GM12878 (cell line): ENCODE results near the gene RPS2. TPM values are rescaled to one million over a fixed set of nuclear protein-coding genes. Genes with fewer than 3 reads are reported as not detected.

ENCODE experiments used
- ATAC-seq: fragments of 200-7000 bp; cut with Tn5 transposase; 3 replicates; pipeline ENCODE4 v1.9.1; 2020; ENCODE audit warnings: mild to moderate bottlenecking, moderate library complexity
- BruUV-seq: library from RNA; stranded (reverse); fragments of 400-500 nt; replicated peaks from 2 replicates; lab custom pipeline; 2021; lab: Mats Ljungman, UMichigan
- CTCF ChIA-PET: fragments of 300-600 bp; sonication (Branson Sonifier 250); formaldehyde crosslinking; extraction: SDS; loops from one replicate; lab custom pipeline; 2021; ENCODE audit warnings: inconsistent platforms; lab: Yijun Ruan, JAX
- POLR2A ChIA-PET: fragments of 350-600 bp; formaldehyde crosslinking; extraction: SDS; loops from one replicate; lab custom pipeline; 2021; ENCODE audit warnings: inconsistent platforms; lab: Charles Lee
- RAD21 ChIA-PET: fragments of 300-600 bp; sonication (Branson Sonifier 250); formaldehyde crosslinking; loops from one replicate; lab custom pipeline; 2023; ENCODE audit warnings: antibody characterized with exemption; ENCODE audit not compliant: unreplicated experiment; lab: Charles Lee
- SMC1A ChIA-PET: fragments of 300-600 bp; sonication (Branson Sonifier 250); formaldehyde crosslinking; loops from one replicate; lab custom pipeline; 2023; ENCODE audit not compliant: unreplicated experiment, uncharacterized antibody; lab: Charles Lee
- DNase-seq: peaks from one replicate; pipeline ENCODE4 v3.0.0-alpha.2; 2011; ENCODE audit warnings: low read depth, low spot score
- FAIRE-seq: peaks from 3 replicates; lab custom pipeline; 2011; peaks lifted over from hg19 to GRCh38; lab: Jason Lieb, UNC
- H2AFZ ChIP-seq: 2 replicates; pipeline ENCODE4 v1.6.0; 2011; ENCODE audit warnings: low read depth, low read length, control low read depth; ENCODE audit not compliant: control insufficient read depth
- H3K27ac ChIP-seq: 2 replicates; pipeline ENCODE4 v1.5.1; 2011; ENCODE audit warnings: control low read depth; ENCODE audit not compliant: control insufficient read depth, insufficient read depth
- H3K27me3 ChIP-seq, 2 experiments: replicated peaks in 1 of 2; 2 replicates each; pipeline versions ENCODE4 v1.6.0 to v1.6.1; 2011; ENCODE audit warnings: low read length in 1 of 2; ENCODE audit not compliant: control insufficient read depth in 2 of 2, insufficient read depth in 2 of 2
- H3K36me3 ChIP-seq, 2 experiments: 2 replicates each; pipeline ENCODE4 v1.5.1; 2011; ENCODE audit warnings: low read length in 1 of 2; ENCODE audit not compliant: control insufficient read depth in 2 of 2, insufficient read depth in 2 of 2
- H3K4me1 ChIP-seq: 2 replicates; pipeline ENCODE4 v1.6.1; 2011; ENCODE audit warnings: mild to moderate bottlenecking, low read length, moderate library complexity, mixed read lengths; ENCODE audit not compliant: control insufficient read depth, insufficient read depth
- H3K4me2 ChIP-seq: 2 replicates; pipeline ENCODE4 v1.6.0; 2011; ENCODE audit warnings: control low read depth; ENCODE audit not compliant: control insufficient read depth, insufficient read depth
- H3K4me3 ChIP-seq: fragments of 200-600 bp; sonication (generic); 2 replicates; pipeline ENCODE4 v1.5.1; 2016
- H3K79me2 ChIP-seq: 2 replicates; pipeline ENCODE4 v1.6.0; 2011; ENCODE audit warnings: low read length; ENCODE audit not compliant: control insufficient read depth, insufficient read depth
- H3K9ac ChIP-seq: 2 replicates; pipeline ENCODE4 v1.8.0; 2011; ENCODE audit warnings: low read length, control low read depth, mixed read lengths; ENCODE audit not compliant: control insufficient read depth, insufficient read depth
- H3K9me3 ChIP-seq: replicated peaks from 3 replicates; pipeline ENCODE4 v1.5.1; 2011; ENCODE audit warnings: mild to moderate bottlenecking, low read length; ENCODE audit not compliant: control insufficient read depth, insufficient read depth
- H4K20me1 ChIP-seq: 2 replicates; pipeline ENCODE4 v1.6.0; 2011; ENCODE audit not compliant: control insufficient read depth, insufficient read depth
- BHLHE40 ChIP-seq, 2 experiments: fragments of 450-650 bp in 1 of 2; IDR thresholded peaks; 2 replicates each; pipeline ENCODE4 v1.6.1; 2011 to 2017; ENCODE audit warnings: low read depth in 2 of 2, borderline replicate concordance in 1 of 2, improper control_type of control experiment in 1 of 2, low read length in 1 of 2, mild to moderate bottlenecking in 1 of 2
- KDM1A ChIP-seq: fragments of 200-600 bp; sonication (generic); IDR thresholded peaks from 2 replicates; pipeline ENCODE4 v1.6.1; 2016; ENCODE audit warnings: borderline replicate concordance
- KLF5 ChIP-seq: fragments of 450-650 bp; IDR thresholded peaks from 2 replicates; pipeline ENCODE4 v1.6.1; 2014; ENCODE audit warnings: mild to moderate bottlenecking; ENCODE audit not compliant: partially characterized antibody
- MEF2B ChIP-seq: fragments of 450-650 bp; IDR thresholded peaks from 2 replicates; pipeline ENCODE4 v1.6.1; 2018; ENCODE audit warnings: mild to moderate bottlenecking, moderate library complexity; ENCODE audit not compliant: partially characterized antibody, poor library complexity, severe bottlenecking
- RELA ChIP-seq: fragments of 450-650 bp; IDR thresholded peaks from 2 replicates; pipeline ENCODE4 v1.8.0; 2014; ENCODE audit warnings: borderline replicate concordance; ENCODE audit not compliant: partially characterized antibody
- RFX5 ChIP-seq: IDR thresholded peaks from 2 replicates; pipeline ENCODE4 v1.6.1; 2011; ENCODE audit warnings: low read depth, low read length, improper control_type of control experiment
- SMARCA5 ChIP-seq: fragments of 450-650 bp; IDR thresholded peaks from 2 replicates; pipeline ENCODE4 v1.6.1; 2017; ENCODE audit warnings: mild to moderate bottlenecking
- SRF ChIP-seq, 2 experiments: IDR thresholded peaks; 2 replicates each; pipeline ENCODE4 v1.6.1; 2011; ENCODE audit warnings: low read depth in 2 of 2, low read length in 2 of 2, mild to moderate bottlenecking in 1 of 2, moderate library complexity in 1 of 2
- USF2 ChIP-seq: IDR thresholded peaks from 2 replicates; pipeline ENCODE4 v1.6.1; 2011; ENCODE audit warnings: low read depth, low read length, improper control_type of control experiment, borderline replicate concordance
- ZNF24 ChIP-seq: fragments of 450-650 bp; IDR thresholded peaks from 2 replicates; pipeline ENCODE4 v1.6.1; 2017; ENCODE audit warnings: antibody characterized with exemption, mild to moderate bottlenecking
- ZZZ3 ChIP-seq: IDR thresholded peaks from 2 replicates; pipeline ENCODE4 v1.6.1; 2011; ENCODE audit warnings: low read depth; ENCODE audit not compliant: control insufficient read depth, insufficient read length
- WGBS: methylation state at CpG from one replicate; pipeline ENCODE4 v1.1.6; 2016; ENCODE audit warnings: low lambda C conversion rate; ENCODE audit not compliant: insufficient replicate concordance, insufficient coverage; ENCODE audit errors: missing lambda C conversion rate; 5-methylcytosine and 5-hydroxymethylcytosine counted together
- in situ Hi-C: fragments of 300-500 bp; cut with MboI; formaldehyde crosslinking; loops from 9 replicates; pipeline ENCODE4 v1.14.3; 2018; ENCODE audit warnings: mixed read lengths
- intact Hi-C: fragments of 100-400 bp; cut with micrococcal nuclease; formaldehyde crosslinking; loops from one replicate; pipeline ENCODE4 v1.14.2; 2022; ENCODE audit not compliant: unreplicated experiment
- polyA plus RNA-seq, 11 experiments: library from polyadenylated mRNA; depleted of rRNA in 4 of 11; unstranded in 6 of 11; stranded (reverse) in 5 of 11; fragments of >200 nt; fragmentation: Nextera tagmentation in 4 of 11; fragmentation: Illumina TruSeq in 1 of 11; extraction: Ambion mirVana in 4 of 11; extraction: Trizol in 1 of 11; gene quantifications; 1 replicate in 1 of 11; 2 replicates in 10 of 11; pipeline versions ENCODE4 v1.2.1 to v1.2.3, GENCODE V29; 2011 to 2016; ENCODE audit warnings: inconsistent platforms in 2 of 11, missing spikeins in 2 of 11, low read depth in 1 of 11
- total RNA-seq, 4 experiments: library from RNA; depleted of rRNA in 3 of 4; stranded (reverse); fragments of >200 nt in 3 of 4; fragmentation: Illumina TruSeq in 1 of 4; extraction: Trizol in 1 of 4; gene quantifications; 2 replicates each; pipeline versions ENCODE4 v1.2.1 to v1.2.3, GENCODE V29; 2013 to 2021
- TF ChIP-seq, protein P1 (sequence below): fragments of 450-650 bp; IDR thresholded peaks from 2 replicates; pipeline ENCODE4 v1.6.1; 2017; ENCODE audit warnings: mild to moderate bottlenecking, moderate library complexity
- TF ChIP-seq, protein P2 (sequence below): fragments of 450-650 bp; IDR thresholded peaks from 2 replicates; pipeline ENCODE4 v1.6.1; 2017; ENCODE audit warnings: mild to moderate bottlenecking, low read depth, inconsistent platforms; ENCODE audit not compliant: poor library complexity, severe bottlenecking

Gene RPS2
- total and polyA plus RNA-seq, 10 of the 15 experiments (the other 5 are each of a cell fraction or from before 2014, with no cell fraction given), result 1,295 to 7,121 (median 3,933) TPM

GRCh38 chr16:1991948-1992703 lies 27.5 kb upstream of the RPS2 start:
- ATAC-seq, result peak; percentile 80
- Histone ChIP-seq H3K9ac (no peak overlapping the region), H3K4me3 (peak overlapping the region; percentile 65; the same call in 1 of the 2 replicates), H3K4me1 (peaks cover 26% of the 10 kb centered on the region), H3K9me3 (peaks cover 1% of the 10 kb centered on the region; the same call in 1 of the 3 replicates), H3K4me2 (peak overlapping the region; percentile 98), H3K27ac (peak overlapping the region; percentile 27; the same call in 1 of the 2 replicates), H3K79me2 (no peaks in the 10 kb centered on the region), H4K20me1 (no peaks in the 10 kb centered on the region), H2AFZ (peak overlapping the region; percentile 53), H3K27me3 (no peaks in the 10 kb centered on the region), H3K36me3 (peaks cover 0 to 3% of the 10 kb centered on the region in 2 experiments; a peak in 2 of 4 replicates)
- in situ Hi-C loops (no loop called here), intact Hi-C loops (no loop called here)
- BruUV-seq, result no TSS peak
- 21% methylated on average over 67 of the region's 96 CpGs for WGBS
- SMC1A ChIA-PET, result no interaction called here
- DNase-seq, result peak; percentile 37
- POLR2A ChIA-PET, result interaction anchor here (1.0 to 3.3 kb wide), 7 partner anchors 11 to 314 kb away, joined by 3 to 18 read pairs (median 13); partner anchors contain the start of genes NOXO1, RPS2 and TBL3
- CTCF ChIA-PET, result interaction anchor here (1.3 to 6.5 kb wide), 3 partner anchors 10 to 26 kb away, joined by 4 to 54 read pairs (median 5); partner anchors contain the start of genes NOXO1 and RNF151
- FAIRE-seq, result peak; percentile 87
- RAD21 ChIA-PET, result interaction anchor here (0.9 to 1.9 kb wide), 2 partner anchors 11 to 12 kb away, joined by 4 to 12 read pairs; partner anchors contain the start of gene NOXO1
- TF ChIP-seq RELA, result peak; percentile 78
- no peak for TF ChIP-seq MEF2B
- TF ChIP-seq, protein P1, sequence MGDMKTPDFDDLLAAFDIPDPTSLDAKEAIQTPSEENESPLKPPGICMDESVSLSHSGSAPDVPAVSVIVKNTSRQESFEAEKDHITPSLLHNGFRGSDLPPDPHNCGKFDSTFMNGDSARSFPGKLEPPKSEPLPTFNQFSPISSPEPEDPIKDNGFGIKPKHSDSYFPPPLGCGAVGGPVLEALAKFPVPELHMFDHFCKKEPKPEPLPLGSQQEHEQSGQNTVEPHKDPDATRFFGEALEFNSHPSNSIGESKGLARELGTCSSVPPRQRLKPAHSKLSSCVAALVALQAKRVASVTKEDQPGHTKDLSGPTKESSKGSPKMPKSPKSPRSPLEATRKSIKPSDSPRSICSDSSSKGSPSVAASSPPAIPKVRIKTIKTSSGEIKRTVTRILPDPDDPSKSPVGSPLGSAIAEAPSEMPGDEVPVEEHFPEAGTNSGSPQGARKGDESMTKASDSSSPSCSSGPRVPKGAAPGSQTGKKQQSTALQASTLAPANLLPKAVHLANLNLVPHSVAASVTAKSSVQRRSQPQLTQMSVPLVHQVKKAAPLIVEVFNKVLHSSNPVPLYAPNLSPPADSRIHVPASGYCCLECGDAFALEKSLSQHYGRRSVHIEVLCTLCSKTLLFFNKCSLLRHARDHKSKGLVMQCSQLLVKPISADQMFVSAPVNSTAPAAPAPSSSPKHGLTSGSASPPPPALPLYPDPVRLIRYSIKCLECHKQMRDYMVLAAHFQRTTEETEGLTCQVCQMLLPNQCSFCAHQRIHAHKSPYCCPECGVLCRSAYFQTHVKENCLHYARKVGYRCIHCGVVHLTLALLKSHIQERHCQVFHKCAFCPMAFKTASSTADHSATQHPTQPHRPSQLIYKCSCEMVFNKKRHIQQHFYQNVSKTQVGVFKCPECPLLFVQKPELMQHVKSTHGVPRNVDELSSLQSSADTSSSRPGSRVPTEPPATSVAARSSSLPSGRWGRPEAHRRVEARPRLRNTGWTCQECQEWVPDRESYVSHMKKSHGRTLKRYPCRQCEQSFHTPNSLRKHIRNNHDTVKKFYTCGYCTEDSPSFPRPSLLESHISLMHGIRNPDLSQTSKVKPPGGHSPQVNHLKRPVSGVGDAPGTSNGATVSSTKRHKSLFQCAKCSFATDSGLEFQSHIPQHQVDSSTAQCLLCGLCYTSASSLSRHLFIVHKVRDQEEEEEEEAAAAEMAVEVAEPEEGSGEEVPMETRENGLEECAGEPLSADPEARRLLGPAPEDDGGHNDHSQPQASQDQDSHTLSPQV, result peak; percentile 78; the same call in 1 of the 2 replicates
- TF ChIP-seq, protein P2, sequence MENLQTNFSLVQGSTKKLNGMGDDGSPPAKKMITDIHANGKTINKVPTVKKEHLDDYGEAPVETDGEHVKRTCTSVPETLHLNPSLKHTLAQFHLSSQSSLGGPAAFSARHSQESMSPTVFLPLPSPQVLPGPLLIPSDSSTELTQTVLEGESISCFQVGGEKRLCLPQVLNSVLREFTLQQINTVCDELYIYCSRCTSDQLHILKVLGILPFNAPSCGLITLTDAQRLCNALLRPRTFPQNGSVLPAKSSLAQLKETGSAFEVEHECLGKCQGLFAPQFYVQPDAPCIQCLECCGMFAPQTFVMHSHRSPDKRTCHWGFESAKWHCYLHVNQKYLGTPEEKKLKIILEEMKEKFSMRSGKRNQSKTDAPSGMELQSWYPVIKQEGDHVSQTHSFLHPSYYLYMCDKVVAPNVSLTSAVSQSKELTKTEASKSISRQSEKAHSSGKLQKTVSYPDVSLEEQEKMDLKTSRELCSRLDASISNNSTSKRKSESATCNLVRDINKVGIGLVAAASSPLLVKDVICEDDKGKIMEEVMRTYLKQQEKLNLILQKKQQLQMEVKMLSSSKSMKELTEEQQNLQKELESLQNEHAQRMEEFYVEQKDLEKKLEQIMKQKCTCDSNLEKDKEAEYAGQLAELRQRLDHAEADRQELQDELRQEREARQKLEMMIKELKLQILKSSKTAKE, result no peak
- TF ChIP-seq ZNF24, result no peak
- TF ChIP-seq SMARCA5, result peak; percentile 93
- peak; percentile 37; the same call in 1 of the 2 replicates for TF ChIP-seq RFX5
- no peak for TF ChIP-seq ZZZ3
- TF ChIP-seq SRF (IDR thresholded peaks at IDR 0.05; ENCODE audit: low read depth in 2 of 2, low read length in 2 of 2), result no peak
- TF ChIP-seq KDM1A, result no peak
- TF ChIP-seq BHLHE40 (IDR thresholded peaks at IDR 0.05; ENCODE audit: borderline replicate concordance in 1 of 2, low read depth in 2 of 2, low read length in 1 of 2), result peak in 1 of 2 experiments; percentile 29; a peak in 2 of 4 replicates
- peak; percentile 35 for TF ChIP-seq KLF5
- no peak for TF ChIP-seq USF2
